NOMO-1 treated with dmso at 0.1 percent for 144 hours (cell line): ENCODE data around the gene WTAP.
"Not testable (repeated sequence)": the region's sequence is repeated elsewhere in the genome, so short reads cannot be mapped to it uniquely, and the experiment has no call there.

Experiments used
- DNase-seq: peaks from one replicate; lab custom pipeline; 2025; ENCODE audit not compliant: unreplicated experiment; lab: John Stamatoyannopoulos, UW

Gene WTAP

DNA sequence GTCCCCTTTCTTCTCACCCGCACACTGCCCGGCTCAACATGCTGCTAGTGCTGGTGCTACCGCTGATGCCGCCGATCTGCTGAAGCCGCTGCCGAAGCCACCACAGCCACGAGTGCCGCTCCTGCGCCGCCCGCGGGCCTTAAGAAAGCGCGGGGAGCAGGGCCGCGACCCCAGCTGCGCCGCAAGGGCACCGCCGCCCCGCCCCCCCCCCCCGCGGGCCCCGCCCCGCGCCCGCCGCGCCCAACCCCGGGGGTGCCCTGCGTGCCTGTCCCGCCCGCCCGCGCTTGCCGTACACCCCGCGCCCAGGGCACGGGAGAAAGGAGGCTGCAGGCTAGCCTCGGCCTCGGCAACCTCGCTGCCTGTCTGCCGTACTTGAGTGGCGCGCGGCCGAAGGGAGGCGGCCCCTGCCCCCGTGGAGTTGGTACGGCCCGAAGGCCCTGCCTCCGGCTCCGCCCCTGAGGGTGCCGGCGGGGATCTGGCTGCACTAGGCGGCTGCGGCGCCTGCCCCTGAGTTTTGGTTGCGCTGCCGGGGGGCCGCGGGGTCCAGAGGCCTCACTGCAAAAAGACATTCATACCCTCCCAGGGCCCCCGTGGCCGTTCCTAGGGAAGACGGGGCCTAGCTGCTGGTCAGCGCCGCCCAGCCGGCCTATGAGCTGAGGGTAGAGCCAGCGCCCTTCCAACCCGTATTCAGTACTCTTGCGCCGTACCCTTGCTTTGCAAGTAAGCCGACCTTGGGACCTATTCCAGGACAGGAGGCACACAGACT is 34.0 kb upstream of the WTAP start, which contains the start of gene SOD2:
SOD2 (minus strand) TSS at position 114 of the 766 bp plus-strand sequence; CDS start at position 40, 74 bp downstream.
- peak; percentile 85 for DNase-seq

DNA sequence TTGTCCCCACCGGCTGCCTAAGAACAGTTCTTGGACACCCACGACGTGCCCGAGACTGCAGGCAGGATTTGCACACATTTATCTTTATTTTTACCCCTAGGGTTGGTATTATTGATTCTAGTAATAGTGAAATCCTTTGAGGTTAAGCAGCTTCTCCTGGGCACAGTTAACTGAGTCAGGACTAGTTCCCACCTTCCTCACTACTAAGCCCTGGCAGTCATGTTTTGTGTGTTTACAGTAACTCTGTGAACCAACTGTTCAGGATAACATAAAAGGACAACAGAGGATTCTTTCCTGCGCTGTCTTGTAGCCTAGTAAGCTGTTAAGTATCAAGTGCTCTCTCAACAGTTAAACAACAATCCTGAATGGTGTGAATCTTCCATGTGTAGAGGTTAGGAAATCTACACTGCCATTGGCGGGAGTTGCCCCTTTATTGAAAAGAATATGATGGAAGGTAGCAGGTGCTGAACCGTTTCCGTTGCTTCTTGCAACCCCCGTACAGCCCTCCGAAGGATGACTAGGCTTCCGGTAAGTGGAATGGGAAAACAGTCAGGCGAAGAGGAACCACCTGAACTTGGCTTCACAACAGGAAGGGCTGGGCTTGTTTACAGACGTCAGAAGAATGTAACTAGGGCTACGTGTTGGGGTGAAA is 33.3 kb upstream of the WTAP start:
- no peak for DNase-seq

DNA sequence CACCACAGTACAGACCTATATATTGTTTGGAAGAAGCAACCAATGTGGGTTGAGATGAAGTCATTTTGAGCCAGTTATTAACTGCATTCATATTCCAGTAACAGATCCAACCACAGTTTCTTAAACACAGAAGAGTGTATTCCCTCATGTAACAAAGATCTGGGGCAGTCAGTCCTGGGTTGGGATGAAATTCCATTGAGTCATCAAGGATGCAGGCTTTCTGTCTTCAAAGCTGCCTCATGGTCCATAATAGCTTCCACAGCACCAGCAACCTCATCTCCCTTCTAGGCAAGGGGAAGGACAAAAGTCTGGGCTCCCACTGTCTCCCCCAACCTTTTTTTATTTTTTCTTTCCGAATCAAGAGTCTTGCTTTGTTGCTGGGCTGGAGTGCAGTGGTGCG is 31.3 kb upstream of the WTAP start:
- DNase-seq, result no peak

DNA sequence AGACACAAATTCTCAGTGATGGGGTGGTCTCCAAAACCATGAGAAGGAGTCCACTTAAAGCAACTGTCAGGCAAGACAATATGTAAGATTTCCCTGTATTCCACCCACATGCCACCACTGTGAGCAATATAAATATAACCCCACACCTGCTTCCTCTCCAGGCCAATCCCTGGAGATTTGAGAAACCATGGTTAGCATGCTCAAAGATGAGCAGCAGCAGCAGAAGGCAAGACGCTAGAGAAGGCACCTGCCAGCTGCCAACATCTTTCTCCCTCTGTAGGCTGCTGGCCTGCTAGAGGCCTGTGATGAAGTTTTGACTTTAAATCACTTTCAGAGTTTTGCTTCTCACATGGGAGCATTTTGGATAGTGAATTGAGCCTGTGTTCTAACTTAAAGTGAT is 26.3 kb upstream of the WTAP start:
- DNase-seq, result no peak

DNA sequence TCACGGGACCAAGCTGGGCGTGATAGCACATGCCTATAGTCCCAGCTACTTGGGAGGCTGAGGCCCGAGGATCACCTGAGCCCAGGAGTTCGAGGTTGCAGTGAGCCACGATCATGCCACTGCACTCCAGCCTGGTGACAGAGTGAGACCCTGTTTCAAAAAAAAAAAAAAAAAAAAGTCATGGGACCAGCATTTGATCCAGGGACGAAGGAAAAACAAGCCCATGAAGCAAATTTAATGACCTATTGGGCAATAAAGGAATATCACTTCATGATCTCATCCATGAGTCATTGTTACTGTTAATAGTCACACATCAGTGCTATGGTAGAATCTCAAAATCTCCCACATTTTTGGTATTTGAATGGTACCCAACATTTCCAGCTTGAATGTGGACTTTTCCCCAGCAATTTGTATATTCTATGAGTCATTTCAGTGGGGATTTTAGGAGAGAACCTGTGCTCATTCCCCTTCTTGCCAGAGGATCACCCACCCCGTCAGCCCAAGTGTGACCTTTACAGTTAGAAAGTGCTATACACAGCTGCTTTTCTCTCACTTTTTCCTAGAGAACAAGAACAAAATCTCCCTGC is 25.8 kb upstream of the WTAP start:
- DNase-seq, result no peak

DNA sequence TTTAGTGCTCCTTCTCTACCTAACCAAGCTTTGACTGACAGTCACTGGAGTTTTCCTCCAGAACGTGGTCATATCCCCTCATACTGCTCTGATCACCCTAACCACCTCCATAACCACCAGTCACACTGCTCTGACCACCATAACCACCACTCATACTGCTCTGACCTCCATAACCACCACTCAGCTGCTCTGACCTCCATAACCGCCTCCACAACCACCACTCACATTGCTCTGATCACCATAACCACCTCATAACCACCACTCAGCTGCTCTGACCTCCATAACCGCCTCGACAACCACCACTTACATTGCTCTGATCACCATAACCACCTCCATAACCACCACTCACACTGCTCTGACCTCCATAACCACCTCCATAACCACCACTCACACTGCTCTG is 16.7 kb upstream of the WTAP start:
- DNase-seq, result not testable (repeated sequence)

DNA sequence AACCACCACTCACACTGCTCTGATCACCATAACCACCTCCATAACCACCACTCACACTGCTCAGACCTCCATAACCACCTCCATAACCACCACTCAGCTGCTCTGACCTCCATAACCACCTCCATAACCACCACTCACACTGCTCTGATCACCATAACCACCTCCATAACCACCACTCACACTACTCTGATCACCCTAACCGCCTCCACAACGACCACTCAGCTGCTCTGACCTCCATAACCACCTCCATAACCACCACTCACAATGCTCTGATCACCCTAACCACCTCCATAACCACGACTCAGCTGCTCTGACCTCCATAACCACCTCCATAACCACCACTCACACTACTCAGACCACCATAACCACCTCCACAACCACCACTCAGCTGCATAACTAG is 14.9 kb upstream of the WTAP start:
- DNase-seq, result not testable (repeated sequence)

DNA sequence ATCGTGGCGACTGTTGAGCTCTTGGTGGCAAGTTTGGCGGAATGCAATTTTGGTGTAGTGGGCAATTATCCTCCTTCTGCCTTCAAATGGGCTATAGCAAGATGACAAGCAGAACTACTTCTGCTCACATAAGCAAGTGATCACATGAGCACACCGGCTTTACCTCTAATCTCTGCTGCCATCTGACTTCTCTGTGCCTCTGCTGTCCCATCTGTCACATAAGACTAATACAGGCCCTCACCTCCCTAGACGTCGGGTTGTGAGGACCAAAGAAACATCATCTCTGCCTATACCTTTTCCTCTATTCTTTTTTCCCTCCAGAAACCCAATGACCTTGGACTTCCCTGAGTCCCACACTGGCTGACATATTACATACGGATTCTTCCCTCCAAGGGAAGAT is 13.3 kb upstream of the WTAP start:
- DNase-seq, result no peak

DNA sequence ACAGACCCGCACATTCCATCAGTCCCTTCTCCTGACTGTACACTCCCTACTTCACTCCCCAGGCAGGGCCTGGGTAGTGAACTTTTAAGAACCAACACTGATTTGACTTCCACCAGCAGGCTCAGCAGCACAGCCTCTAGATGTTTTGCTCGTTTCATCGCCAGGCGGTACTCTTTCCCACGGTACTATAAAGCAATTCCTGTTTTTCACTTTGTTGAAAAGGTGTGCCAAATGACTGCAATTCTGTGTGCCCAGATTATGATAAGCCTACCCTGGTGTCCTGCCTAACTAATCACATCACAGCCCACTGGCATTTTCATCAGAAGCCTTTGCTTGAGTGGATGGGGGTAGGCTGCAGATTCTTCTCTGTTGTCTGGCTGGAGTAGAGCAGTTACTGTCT is 12.9 kb upstream of the WTAP start:
- no peak for DNase-seq

DNA sequence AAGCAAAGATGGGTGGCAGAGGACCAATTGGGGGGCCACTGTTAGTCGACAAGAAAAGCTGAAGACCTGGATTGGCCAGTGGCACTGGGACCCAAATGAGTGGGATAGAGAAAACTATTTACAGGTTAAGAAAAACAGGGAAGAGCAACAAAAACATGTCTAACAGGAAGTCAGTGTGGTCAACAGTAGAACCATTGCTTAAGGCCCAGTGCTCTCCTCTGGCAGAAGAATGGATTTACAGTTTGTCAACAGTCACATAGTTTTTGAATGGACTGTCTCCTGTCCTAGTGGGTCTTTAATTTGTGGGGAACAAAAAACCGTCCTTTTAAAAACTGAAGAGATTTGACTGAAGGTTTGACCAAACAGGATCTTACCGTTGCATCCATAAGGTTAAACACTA is 12.1 kb upstream of the WTAP start:
- DNase-seq, result no peak

DNA sequence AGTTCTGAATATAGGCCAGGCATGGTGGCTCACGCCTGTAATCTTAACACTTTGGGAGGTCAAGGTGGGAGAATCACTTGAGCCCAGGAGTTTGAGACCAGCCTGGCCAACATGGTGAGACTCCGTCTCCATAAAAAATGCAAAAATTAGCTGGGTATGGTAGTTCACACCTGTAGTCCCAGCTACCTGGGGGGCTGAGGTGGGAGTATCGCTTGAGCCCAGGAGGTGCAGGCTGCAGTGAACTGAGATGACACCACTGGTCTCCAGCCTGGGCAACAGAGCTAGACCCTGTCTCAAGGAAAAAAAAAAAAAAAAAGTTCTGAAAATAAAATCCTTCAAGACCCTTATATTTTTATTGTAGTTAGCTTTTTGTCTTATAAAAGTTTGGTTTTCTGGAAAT is 11.7 kb upstream of the WTAP start:
- DNase-seq, result no peak

DNA sequence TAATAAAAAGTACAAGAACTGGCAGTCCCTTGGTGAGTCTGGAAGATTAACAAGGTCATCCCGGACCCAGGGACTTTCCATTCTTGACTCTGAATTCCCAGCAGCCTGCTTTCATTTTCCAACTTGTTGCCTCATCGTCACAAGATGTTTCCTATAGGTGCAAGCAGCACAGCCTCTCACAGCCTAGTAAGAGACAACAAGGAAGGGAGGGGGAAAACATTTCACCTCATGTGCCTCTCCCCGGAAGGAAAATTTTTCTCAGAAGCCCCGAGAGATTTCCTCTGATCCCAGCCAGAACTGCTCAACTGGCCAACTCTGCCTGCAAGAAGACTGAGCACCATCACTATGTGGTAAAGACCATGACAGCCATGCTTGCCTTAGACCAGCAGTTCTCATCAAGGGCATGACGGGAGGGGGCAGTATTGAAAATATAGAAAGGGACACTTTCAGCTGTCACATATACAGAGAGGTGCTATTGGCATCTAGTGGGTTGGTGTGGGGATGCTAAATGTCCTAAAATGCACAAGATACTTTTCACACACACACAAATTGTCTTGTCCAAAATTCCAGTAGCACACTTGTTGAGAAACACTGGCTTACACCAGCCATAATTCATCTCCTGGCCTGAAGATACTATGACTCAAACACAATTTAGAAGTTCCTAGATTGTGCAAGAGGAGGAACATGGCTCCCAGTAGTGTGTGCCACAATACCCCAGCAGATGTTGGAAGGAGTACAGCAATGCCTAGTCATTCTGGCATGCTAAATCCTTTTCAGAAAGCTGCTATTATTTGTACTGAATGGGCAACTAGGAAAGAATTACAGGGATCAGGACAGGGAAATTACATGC is 10.8 kb upstream of the WTAP start:
- DNase-seq, result peak; percentile 60

DNA sequence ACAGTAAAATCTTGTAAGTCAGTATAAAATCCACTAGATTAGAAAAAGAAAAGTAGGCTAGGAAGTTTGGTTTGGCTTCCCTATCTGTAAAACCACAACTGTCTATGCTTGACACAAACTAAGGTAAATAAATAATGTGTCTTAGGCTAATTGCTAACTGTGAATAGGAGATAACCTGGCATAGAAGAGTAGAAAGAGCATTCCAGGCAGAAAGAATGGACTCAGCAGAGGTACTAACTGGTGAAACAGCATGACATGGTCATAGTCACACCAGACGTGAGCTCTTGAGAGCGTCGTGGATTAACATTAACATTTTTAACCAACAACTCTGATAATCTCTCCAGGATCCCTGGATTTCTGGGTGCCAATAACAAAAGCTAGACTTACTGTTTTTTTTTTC is 8.7 kb upstream of the WTAP start:
- no peak for DNase-seq

DNA sequence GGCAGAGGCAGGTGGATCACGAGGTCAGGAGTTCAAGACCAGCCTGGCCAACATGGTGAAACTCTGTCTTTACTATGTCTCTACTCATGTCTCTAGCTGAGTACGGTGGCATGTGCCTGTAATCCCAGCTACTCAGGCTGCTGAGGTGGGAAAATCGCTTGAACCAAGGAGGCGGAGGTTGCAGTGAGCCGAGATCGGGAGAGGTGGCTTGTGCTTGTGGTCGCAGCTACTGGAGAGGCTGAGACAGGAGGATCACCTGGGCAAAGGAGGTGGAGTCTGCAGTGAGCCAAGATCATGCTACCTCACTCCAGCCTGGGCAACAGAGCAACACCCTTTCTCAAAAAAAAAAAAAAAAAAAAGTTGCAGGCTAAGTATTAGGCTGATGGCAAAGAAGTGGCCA is 8.0 kb upstream of the WTAP start:
- DNase-seq, result no peak

DNA sequence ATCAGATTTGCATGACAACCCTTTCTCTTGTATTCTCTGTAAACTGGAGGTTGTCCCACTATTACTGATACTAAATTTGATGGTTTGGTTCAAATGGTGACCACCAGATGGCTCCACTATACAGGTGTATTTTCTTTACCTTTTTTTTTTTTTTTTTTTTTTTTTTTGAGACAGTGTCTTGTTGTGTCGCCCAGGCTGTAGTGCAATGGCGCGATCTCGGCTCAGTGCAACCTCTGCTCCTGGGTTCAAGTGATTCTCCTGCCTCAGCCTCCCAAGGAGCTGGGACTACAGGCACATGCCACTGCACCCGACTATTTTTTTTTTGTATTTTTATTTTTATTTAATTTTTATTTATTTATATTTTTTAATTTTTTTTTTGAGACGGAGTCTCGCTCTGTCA is 6.6 kb upstream of the WTAP start:
- no peak for DNase-seq

DNA sequence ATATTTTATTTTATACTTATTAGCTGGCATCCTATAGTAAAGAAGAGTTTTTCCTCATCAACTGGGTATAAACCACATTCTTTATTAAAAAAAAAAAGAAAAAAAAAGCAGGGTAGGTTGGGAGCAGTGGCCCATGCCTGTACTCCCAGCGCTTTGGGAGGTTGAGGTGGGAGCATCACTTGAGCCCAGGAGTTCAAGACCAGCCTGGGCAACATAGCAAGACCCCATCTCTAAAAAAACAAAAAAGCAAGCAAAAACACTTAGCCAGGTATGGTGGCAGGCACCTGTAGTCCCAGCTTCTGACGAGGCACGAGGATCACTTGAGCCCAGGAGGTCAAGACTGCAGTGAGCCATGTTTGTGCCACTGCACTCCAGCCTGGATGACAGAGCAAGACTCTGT is 5.3 kb upstream of the WTAP start:
- DNase-seq, result not testable (repeated sequence)

DNA sequence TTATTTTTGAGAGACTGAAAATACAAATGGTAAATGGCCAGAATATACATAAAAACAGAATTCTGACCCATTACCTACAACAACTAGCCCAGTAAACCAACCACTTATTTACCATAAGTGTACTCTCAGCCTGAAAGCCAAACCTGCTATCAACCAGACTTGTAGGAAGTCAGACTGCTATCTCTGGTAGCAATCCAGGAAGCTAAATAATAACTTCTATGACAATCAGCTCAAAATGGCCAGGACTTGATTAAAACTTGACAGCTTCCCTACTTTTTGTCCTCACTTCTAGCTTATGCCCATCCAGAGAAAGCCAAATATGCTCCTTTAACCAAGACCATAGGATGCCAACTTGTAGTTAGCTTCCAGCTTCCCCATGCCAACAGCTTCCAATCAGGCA is 4.7 kb upstream of the WTAP start:
- no peak for DNase-seq

DNA sequence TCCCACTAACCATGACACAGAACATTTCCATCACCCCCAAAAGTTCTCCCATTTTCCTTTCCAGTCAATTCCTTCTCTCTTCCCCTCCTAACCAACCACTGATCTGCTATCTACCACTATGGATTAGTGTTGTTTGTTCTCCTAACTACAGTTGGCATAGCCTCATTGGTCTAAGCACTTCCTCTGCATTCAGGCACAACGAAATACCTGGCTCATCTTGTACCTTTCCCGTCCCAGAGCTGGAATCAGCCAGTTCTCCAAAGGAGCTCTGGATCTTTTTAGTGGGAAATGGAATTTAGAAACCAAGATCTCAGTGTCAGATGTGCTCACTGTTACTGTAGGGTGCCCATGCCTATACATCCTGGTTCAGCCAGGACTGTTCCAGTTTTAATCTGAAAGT is 4.0 kb upstream of the WTAP start:
- DNase-seq, result no peak

DNA sequence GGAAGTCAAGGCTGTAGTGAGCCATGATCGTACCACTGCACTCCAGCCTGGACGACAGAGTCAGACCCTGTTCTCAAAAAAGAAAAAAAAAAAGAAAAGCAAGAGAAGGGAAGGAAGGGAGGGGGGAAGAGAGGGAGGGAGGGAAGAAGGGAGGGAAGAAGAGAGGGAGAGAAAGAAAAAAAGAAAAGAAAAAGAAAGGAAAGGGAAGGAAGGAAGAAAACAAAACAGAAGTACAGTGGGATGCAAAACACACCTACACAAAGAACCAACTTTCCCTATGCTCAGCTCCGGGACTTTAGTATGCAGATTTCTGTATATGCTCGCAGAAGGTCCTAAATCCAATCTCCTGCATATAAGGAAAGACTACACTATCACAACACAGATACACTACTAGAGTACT is 2.5 kb upstream of the WTAP start:
- no peak for DNase-seq

DNA sequence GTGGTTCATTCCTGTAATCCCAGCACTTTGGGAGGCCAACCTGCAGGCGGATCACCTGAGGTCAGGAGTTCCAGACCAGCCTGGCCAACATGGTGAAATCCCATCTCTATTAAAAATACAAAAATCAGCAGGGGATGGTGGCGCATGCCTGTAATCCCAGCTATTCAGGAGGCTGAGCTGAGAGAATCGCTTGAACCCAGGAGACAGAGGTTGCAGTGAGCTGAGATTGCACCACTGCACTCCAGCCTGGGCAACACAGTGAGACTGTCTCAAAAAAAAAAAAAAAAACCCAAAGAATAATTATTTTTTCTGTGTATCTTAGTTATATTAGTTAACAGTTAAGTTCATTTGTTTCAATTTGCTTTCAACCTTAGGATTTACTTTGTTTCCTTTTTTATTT is 2.1 kb upstream of the WTAP start:
- DNase-seq, result not testable (repeated sequence)

DNA sequence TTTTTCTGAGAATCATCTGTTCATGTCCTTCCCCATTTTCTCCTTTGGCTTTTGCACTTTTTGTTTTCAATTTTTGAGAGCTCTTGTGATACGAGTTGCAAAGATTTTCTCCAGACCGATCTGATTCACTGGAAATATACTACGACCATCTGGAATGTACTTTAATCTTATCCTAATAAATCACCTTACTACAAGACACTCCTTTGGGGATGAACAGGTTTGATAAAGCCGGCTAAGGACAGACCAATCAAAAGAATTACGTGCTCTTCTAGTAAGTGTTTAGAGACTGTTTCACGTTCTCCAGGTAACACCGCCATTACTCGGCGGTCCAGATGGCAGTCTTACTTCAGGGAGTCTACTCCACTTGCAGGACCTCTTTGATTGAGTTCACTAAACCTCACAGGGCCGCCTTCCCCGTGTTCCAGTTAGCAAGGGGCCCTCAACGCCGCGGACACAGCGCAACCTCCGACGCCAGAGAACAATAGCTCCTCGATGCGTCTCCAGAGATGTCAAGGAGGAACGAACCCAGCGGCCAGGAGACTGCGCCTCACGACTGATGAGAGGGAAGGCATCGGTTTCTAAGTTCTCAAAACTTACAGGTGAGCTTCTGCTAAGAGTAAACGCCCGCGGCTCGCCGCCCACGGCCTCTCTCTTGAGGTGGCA is 920 bp upstream of the WTAP start:
- no peak for DNase-seq
